Stimulated activated CD8-positive, alpha-beta memory T cell treated with anti-CD3 and anti-CD28 coated beads, Interleukin-4, amount 100 ng/mL, for 4 hours (primary cell): ENCODE results near the gene FAM168B.
A peak's percentile ranks its signal among the peaks of the same experiment; 100 is the strongest.
"Not testable (repeated sequence)": the region's sequence is repeated elsewhere in the genome, so short reads cannot be mapped to it uniquely, and the experiment has no call there.

Experiments
- DNase-seq, 2 donors: peaks; one replicate each; pipeline ENCODE4 v3.0.0-alpha.2; 2020; ENCODE audit warnings: low read depth in 2 of 2, low spot score in 1 of 2

The FAM168B gene

DNA sequence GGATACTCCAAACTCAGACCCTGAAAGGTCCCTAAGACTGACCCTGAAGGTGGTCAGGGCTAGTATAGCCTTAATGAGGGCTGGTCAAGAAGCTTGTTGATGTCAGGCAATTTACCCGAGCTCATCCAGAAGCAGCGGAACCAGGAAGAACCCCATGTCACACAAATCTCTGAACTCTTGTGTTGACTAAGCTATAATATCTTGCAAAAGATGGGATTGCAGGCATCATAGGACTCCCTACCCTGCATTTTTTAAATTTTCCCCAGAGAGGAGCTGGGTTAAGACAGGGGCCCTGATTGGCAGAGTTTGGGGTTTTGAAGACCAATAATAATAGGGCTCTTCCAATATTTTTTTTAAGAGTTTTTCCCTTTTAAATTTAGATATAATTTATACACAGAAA lies 9.9 kb upstream of the FAM168B start:
- no peak for DNase-seq

DNA sequence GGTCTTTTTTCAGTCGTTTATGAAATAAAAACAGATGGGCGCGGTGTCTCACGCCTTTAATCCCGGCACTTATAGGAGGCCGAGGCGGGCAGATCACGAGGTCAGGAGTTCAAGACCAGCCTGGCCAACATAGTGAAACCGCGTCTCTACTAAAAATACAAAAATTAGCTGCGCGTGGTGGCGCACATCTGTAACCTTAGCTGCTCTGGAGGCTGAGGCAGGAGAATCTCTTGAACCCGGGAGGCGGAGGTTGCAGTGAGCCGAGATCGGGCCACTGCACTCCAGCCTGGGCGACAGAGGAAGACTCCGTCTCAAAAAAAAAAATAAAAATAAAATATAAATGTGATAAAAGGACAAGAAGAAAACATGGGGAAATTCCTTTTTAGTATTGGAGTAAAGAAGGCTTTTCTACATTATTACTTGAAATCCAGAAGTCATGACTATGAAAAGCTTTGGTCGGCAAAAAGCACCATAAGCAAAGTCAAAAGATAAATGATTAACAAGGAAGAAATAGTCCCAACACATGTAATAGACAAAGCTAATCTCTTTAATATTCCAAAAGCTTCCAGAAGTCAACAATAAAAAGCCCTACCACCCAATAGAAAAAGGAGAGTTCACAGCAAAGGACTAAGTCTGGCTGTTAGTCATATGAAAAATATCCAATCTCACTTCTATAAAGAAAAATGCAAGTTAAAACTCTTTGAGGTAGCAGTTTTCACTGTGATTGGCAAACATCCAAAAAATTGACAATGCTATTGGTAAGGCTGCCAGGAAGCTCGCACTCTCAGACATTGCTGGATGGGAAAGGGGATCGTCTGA lies 1.4 kb upstream of the FAM168B start:
- DNase-seq = no peak

DNA sequence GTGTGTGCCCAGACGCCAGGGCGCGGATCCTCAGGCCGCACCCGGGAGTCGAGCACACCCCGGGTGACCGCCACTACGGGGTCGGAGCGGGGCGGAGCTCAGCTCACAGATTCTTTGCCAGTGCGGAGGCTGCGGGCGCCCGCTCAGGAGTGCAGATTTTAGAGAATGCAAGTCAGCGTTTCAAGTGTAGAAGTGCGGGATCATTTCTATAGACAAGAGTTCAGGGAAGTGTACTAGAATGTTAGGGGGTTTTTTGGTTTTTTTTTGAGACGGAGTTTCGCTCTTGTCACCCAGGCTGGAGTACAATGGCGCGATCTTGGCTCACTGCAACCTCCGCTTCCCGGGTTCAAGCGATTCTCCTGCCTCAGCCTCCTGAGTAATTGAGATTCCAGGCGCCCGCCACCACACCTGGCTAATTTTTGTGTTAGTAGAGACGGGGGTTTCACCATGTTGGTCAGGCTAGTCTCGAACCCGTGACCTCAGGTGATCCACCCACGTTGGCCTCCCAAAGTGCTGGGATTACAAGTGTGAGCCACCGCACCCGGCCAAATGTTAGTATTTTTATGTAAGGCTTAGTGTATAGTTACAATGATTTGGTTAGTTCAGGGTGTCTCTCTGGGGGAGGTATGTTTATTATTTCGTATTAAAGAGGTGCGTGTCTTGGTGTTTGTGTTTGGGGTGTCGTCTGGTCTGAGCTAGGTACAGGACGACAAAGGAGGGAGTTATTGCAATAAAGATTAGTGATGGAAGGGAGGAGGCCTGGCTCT lies 619 bp upstream of the FAM168B start:
- peak in 1 of 2 donors; percentile 56 for DNase-seq

DNA sequence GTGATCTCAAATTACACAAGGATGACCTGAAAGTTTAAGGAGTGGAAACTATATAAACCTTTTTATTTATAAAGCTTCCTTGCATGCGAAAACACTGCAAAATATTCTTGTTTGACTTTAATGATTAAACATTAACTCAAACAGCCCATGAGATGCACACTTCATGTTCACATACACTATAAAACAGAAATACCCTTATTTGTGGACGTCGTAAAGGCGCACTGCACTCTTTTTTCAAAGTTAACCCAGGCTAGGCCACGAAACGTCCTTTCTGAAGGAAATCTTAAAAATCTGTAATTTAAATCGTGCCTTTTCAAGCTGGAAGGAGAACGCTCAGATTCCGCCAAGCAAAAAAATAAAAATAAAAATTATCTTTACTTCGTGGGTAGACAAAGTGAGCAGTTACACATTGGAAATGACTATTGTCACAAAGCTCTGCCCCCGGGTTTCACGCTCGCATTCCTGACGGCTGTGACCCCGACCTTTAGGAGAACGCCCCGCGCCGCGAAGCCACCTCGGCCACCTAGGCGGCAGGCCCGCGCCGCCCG lies 728 bp downstream of the FAM168B start:
- DNase-seq = no peak

DNA sequence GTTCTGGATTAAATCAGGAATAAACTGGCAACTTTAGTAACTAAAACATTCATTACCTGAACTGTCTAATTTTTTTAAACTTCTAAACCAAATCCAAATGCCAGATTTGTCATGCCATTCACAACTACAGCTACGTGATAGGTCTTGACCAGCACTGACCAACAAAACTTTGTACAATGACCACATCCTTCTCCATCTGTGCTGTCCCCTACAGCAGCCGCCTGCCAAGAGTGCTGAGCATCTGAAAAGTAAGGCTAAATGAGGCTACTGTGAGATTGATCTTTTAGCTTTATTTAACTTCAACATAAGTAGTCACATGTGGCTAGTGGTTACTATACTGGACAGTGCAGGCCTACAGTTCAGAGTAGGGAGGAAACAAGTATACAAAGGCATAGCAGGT lies 7.6 kb downstream of the FAM168B start:
- no peak for DNase-seq

DNA sequence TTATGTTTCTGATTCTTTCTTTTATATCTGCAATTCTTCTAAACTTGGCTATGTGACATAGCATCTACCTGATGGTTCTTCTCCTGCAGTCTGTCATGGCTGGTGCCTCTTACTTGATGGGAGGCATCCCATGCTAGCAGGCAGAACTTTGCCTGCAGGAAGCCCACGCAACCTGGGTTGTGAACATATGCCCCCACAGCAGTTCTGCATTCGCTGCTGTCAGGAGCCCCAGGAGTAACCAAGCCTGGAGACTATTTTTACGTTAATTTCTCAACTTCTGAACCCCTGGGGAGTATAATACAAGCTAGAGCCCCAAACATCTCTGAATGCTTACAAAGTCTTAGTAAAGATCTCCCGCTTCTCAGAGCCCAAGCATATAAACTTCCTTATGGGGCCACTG lies 12.1 kb downstream of the FAM168B start:
- no peak for DNase-seq

DNA sequence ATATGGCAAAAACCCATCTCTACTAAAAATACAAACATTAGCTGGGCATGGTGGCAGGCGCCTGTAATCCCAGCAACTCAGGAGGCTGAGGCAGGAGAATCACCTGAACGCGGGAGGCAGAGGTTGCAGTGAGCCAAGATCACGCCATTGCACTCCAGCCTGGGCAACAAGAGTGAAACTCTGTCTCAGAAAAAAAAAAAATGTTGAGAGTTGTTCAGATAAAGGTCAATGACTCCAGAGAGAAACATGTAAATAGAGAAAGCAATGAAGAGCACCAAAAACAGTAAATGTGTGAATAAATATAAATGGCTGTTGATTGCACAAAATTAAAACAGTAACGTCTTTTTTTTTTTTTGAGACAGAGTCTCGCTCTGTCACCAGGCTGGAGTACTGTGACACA lies 13.3 kb downstream of the FAM168B start:
- DNase-seq = not testable (repeated sequence)

DNA sequence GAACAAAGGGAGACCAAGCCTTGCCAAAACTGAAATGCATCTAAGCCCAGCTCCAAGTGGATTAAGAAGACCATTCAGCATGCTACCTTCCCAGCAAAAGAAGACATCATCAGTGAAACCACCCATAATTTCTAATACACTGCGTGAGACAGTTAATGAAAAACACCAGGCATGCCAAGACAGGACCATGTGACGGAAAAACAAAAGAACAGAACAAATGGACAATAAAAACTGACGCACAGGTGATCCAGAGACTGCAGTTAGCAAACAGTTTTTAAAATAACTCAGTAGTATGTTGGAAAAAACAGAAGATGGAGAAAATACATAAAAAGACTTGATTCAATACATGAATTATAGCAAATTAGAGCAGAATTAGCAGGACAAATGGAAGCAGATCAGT lies 15.3 kb downstream of the FAM168B start:
- no peak for DNase-seq

DNA sequence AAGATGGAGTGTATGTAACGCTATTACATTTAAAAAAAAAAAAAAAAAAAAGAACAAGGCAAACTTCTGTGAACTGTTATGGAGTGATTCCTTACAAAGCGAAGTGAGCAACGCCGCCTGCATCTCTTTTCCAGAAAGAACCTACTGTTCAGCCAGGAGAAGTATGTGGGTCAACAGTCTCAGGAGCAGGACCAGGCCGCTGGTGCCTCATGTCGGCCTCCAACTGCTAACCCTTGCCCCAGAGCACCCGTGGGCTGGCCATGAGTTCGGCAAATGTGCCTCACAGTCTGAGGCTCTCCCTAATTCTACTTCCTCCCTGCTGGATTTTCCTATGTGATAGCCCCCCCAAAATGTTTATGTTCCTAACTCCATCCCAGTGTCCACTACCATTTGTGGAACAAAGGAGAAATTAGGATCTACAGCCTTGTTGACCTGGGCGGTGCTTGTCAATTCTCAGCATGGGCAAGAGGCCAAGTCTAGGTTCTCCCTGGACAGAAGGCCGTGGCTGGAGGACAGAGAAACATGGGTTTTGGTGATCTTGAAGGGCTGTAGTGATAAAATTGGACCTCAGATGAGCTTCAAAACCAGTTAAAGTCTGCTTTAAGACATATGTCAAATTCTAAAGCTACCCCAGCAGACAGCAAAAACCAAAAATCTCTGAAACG lies 15.9 kb downstream of the FAM168B start:
- DNase-seq = no peak

DNA sequence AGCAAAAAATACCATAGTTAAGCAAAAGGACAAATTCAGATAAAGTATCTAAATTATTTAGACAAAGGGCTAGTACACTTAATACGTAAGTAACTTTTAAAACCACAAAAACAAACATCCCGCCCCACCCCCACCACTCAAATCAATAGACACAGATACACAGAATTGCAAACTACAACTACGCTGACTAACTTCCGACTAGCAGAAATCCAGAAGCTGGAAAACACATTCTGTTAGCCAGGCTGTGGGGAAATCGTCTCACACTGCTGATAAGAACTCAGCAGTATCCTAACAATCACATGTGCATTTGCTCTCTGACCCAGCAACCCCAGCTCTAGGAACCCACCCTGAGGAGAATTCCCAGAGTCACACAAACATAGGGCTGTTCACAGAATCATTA lies 16.6 kb downstream of the FAM168B start:
- DNase-seq = no peak

DNA sequence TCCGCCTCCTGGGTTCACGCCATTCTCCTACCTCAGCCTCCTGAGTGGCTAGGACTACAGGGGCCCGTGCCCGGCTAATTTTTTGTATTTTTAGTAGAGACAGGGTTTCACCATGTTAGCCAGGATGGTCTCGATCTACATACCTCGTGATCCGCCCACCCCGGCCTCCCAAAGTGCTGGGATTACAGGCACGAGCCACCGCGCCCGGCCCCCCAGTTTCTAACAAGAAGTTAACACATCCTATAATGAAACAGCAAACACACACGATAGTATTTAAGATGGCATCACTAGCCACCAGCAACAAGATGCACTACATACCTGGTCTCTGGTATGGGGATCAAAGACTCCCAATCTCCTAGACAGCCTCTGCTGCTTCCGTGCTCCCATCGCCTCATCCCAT lies 17.7 kb downstream of the FAM168B start:
- DNase-seq = not testable (repeated sequence)

DNA sequence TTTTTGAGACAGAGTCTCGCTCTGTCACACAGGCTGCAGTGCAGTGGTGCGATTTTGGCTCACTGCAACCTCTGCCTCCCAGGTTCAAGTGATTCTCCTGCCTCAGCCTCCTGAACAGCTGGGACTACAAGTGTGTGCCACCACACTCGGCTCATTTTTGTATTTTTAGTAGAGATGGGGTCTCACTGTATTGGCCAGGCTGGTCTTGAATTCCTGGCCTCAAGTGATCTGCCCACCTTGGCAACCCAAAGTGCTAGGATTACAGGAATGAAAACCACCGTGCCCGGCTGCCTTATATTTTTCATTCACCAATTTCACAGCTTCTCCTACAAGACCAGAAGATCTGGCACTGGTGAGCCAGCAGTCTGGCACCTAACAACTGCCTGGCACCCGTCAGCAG lies 25.1 kb downstream of the FAM168B start:
- DNase-seq = not testable (repeated sequence)

DNA sequence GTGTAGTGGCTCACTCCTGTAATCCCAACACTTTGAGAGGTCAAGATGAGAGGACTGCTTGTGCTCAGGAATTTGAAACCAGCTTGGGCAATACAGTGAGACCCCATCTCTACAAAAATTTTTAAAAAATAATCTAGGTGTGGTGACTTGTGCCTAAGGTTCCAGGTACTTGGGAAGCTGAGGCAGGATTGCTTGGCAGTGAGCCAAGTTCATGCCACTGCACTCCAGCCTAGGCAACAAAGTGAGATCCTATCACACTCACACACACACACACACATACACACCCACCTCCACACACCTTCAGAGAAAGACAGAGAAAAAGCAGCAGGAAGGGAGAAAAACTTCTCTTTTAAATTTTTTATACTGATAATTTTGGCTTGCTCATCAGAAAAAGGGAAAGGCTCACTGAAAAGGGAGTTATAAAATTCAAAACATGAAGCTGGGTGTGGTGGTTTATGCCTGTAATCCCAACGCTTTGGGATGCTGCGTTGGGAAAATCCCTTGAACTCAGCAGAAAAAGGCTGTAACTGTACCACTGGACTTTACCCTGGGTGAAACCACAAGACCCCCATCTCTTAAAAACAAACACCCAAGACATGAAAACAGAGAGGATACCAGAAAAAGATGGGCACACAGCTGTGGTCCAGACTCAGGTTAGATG lies 25.7 kb downstream of the FAM168B start:
- DNase-seq = no peak

DNA sequence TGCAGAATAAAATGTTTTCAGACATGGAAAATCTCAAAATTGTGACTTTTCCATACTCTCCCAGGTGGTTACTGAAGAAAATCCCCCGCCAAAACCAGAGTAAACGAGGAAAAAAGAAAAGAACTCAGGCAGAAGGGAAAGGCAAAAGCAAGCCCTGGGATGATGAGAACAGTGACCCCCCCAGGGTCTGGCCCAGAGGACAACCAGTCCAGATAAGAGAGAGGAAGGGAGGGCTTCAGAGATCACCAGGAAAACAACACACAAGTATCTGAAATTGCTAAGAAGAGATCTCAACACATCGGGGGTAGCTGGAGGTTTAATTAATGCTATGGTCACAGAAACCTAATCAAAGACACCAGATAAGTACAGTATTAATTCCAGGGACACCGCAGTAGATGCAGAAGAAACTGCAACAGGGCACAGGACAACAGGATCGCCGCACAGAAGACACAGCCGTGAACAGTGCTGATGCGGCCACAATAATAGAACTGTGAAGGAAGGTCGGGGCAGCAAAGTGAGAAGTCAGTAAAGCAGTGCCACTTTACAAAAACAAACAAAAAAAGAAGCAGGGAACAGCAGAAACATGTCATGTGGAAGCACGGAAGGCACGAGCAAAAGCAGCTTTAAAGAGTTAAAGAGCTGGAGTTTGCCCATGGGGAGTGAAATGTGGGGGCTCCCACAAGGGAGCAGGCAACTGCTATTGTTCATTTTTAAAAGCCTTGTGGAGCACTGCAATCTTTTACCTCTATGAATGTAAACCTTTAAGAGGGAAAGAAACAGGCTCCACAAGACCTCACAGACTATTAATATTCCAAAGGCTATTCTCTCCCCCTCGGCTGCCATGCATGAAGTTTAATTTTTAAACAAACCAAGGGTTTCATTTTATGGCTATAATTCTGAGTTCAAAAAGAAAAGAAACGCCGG lies 28.4 kb downstream of the FAM168B start:
- DNase-seq = no peak

DNA sequence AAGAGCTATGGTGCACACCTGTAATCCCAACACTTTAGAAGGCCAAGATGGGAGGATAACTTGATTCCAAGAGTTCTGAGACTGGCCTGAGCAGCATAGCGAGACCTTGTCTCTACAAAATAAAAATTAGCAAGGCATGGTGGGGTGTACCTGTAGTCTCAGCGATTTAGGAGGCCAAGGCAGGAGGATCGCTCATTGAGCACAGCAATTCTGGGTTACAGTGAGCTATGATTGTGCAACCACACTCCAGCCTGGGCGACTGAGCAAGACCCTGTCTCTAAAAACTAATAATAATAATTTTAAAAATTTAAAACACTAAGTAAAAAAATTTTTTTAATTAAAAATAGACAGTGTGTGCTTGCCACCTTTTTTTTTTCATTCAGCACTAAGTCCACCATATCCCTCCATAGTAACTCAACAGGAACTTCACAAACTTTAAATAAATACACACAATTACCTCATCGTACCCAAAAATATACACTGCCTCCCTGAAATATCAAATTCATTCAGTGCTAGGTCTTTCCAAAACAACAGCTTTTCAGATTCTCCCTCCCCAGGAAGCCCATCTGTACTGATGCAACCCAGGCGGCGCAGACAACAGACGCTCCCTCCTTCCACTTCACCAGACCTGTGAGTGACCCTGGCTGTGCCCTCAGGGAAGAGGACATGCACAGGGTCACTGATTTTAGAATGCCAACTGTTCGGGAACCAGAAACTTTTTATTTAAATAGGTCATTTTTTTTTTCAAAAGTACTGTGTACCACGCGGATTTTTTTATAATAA lies 29.6 kb downstream of the FAM168B start:
- no peak for DNase-seq

DNA sequence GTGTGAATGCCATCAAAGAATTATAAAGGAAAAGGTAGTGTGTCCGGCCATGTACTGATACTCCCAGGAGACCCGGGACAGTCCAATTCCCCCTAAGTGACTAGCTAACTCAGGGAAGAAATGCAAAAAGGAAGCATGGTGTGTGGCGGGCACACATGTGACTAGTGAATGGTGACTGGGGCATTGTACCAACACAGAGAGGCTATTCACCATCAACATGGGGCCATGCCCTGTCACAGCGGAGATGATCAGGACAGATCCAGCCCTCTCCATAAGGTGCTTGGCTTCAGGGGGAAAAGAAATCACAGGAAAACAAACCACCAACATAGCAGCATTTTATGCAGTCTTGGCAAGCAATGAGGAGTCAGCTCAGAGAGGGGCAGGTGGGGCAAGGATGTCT lies 34.3 kb downstream of the FAM168B start:
- DNase-seq = no peak

DNA sequence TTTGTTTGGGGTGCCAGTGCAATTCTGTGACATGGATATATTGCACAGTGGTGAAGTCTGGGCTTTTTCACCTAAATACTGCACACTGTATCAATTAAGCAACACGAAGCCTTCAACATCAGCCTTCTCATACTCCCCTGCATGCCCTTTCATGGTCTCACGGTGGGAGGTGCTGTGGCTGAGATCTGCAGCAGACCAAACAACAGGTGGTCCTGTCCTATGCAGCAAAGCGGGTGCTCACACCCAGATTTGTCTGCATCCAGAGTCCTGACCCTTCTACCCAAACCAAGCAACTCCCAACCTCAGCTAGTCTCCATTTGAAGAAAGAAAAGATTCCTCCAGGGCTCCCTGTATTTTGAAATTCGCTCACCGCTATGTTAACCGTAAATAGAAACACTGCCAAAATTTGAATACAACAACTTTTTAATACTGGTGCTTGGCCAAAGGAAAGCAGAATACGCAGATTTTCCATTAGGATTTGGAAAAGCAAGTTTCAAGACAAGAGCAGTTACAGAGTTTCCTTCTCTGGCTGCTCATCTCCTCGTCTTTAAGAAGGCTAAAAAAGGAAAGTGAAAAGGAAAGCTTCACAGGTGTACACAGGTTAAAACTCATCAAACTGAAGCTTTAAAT lies 34.9 kb downstream of the FAM168B start:
- no peak for DNase-seq

DNA sequence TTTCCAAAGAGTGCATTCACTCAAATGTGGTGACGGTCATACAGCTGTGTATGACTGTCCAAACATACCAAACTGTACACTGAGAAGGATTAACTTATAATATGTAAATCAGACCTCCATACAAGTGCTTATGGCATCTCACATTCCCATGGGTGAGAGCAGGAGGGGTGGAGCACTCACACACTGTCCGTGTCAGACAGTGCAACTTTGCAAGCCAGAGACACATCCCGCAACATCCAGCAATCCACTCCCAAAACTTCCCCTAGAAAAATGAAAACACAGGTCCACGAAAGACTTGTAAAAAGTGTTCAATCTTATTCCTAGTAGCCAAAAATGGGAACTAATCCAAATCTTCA lies 36.4 kb downstream of the FAM168B start:
- DNase-seq = no peak
